Endothelial cell of umbilical vein (primary cell): ENCODE results near the gene DAZAP1. TPM values are rescaled to one million over a fixed set of nuclear protein-coding genes. Genes with fewer than 3 reads are reported as not detected.
"Not testable (repeated sequence)": the region's sequence is repeated elsewhere in the genome, so short reads cannot be mapped to it uniquely, and the experiment has no call there.

ENCODE experiments used
- BruUV-seq: library from RNA; stranded (reverse); fragments of 400-500 nt; replicated peaks from 2 replicates; lab custom pipeline; 2021; lab: Mats Ljungman, UMichigan
- CTCF ChIA-PET: fragments of 300-600, 350-600 bp; sonication (Branson Sonifier 250); formaldehyde crosslinking; loops from one replicate; lab custom pipeline; 2021; ENCODE audit warnings: antibody characterized with exemption, inconsistent platforms; lab: Charles Lee
- POLR2A ChIA-PET: fragments of 300-600, 350-600 bp; sonication (Branson Sonifier 250); formaldehyde crosslinking; loops from one replicate; lab custom pipeline; 2021; ENCODE audit warnings: antibody characterized with exemption, inconsistent platforms; lab: Charles Lee
- DNase-seq: peaks from one replicate; pipeline ENCODE4 v3.0.0-alpha.2; 2011; ENCODE audit warnings: low read depth, low spot score
- FAIRE-seq: peaks from 2 replicates; lab custom pipeline; 2011; peaks lifted over from hg19 to GRCh38; lab: Jason Lieb, UNC
- H2AFZ ChIP-seq: 2 replicates; pipeline ENCODE4 v1.6.0; 2012; ENCODE audit warnings: low read depth, low read length, control low read depth, inconsistent platforms
- H3K27ac ChIP-seq: 2 replicates; pipeline ENCODE4 v1.5.1; 2011; ENCODE audit warnings: low read depth, mild to moderate bottlenecking, control low read depth, low read length, moderate library complexity; ENCODE audit not compliant: insufficient read depth
- H3K27me3 ChIP-seq, 2 experiments: 2 replicates each; pipeline versions ENCODE4 v1.6.0 to v1.6.1; 2011; ENCODE audit warnings: low read length in 2 of 2, mixed read lengths in 1 of 2; ENCODE audit not compliant: control insufficient read depth in 2 of 2, insufficient read depth in 2 of 2
- H3K36me3 ChIP-seq, 2 experiments: 2 replicates in 1 of 2; 3 replicates in 1 of 2; pipeline ENCODE4 v1.5.1; 2011; ENCODE audit warnings: low read length in 2 of 2, mild to moderate bottlenecking in 1 of 2, moderate library complexity in 1 of 2; ENCODE audit not compliant: control insufficient read depth in 2 of 2, insufficient read depth in 2 of 2; ENCODE audit errors: extremely low read depth in 1 of 2
- H3K4me1 ChIP-seq: 3 replicates; pipeline ENCODE4 v1.5.1; 2011; ENCODE audit warnings: mild to moderate bottlenecking, low read length; ENCODE audit not compliant: control insufficient read depth, insufficient read depth; ENCODE audit errors: extremely low read depth
- H3K4me2 ChIP-seq: 2 replicates; pipeline ENCODE4 v1.6.1; 2011; ENCODE audit warnings: low read length, control low read depth, mixed read lengths; ENCODE audit not compliant: insufficient read depth
- H3K4me3 ChIP-seq, 3 experiments: fragments of 200-600 bp in 1 of 3; sonication (generic), shearing (Covaris generic) in 1 of 3; replicated peaks in 1 of 3; 2 replicates each; pipeline ENCODE4 v1.5.1; 2011 to 2016; ENCODE audit warnings: control low read depth in 3 of 3, low read length in 3 of 3, mild to moderate bottlenecking in 2 of 3, inconsistent platforms in 1 of 3, low read depth in 1 of 3, moderate library complexity in 1 of 3; ENCODE audit not compliant: insufficient read depth in 1 of 3
- H3K79me2 ChIP-seq: 2 replicates; pipeline ENCODE4 v1.6.0; 2012; ENCODE audit warnings: low read length, inconsistent platforms; ENCODE audit not compliant: control insufficient read depth, insufficient read depth
- H3K9ac ChIP-seq: replicated peaks from 2 replicates; pipeline ENCODE3; 2011; ENCODE audit warnings: low read length, control low read depth; ENCODE audit not compliant: insufficient read depth; ENCODE audit errors: extremely low read depth
- H3K9me1 ChIP-seq: replicated peaks from 3 replicates; pipeline ENCODE4 v1.6.0; 2011; ENCODE audit warnings: mild to moderate bottlenecking, low read length; ENCODE audit not compliant: control insufficient read depth, insufficient read depth; ENCODE audit errors: extremely low read depth
- H3K9me3 ChIP-seq: replicated peaks from 2 replicates; pipeline ENCODE4 v1.5.1; 2012; ENCODE audit warnings: low read length, inconsistent platforms; ENCODE audit not compliant: control insufficient read depth, insufficient read depth
- H4K20me1 ChIP-seq: replicated peaks from 2 replicates; pipeline ENCODE3; 2011; ENCODE audit warnings: mild to moderate bottlenecking, low read length; ENCODE audit not compliant: control insufficient read depth, insufficient read depth; ENCODE audit errors: extremely low read depth
- CTCF ChIP-seq, 2 donors: IDR thresholded peaks; 1 replicate in 1 of 2; 2 replicates in 1 of 2; pipeline ENCODE4 v1.5.1; 2011; ENCODE audit warnings: low read length in 2 of 2, mild to moderate bottlenecking in 2 of 2, moderate library complexity in 2 of 2, control low read depth in 1 of 2, inconsistent platforms in 1 of 2, low read depth in 1 of 2; ENCODE audit not compliant: insufficient read depth in 1 of 2; ENCODE audit errors: extremely low read depth in 1 of 2
- EZH2 ChIP-seq: IDR thresholded peaks from 2 replicates; pipeline ENCODE4 v1.6.1; 2012; ENCODE audit warnings: borderline replicate concordance, low read depth, mild to moderate bottlenecking, moderate library complexity, low read length, inconsistent platforms; ENCODE audit not compliant: severe bottlenecking
- FOS ChIP-seq: IDR thresholded peaks from 2 replicates; pipeline ENCODE4 v1.6.1; 2011; ENCODE audit warnings: mild to moderate bottlenecking, low read length, moderate library complexity, borderline replicate concordance; ENCODE audit not compliant: insufficient read depth
- GATA2 ChIP-seq: IDR thresholded peaks from 2 replicates; pipeline ENCODE4 v1.7.0; 2011; ENCODE audit warnings: low read depth, mild to moderate bottlenecking, moderate library complexity, mixed read lengths, low read length; ENCODE audit not compliant: insufficient read length, insufficient read depth
- JUN ChIP-seq: IDR thresholded peaks from 2 replicates; pipeline ENCODE4 v1.6.1; 2011; ENCODE audit warnings: borderline replicate concordance, low read depth; ENCODE audit not compliant: insufficient read length, insufficient read depth
- MAX ChIP-seq: IDR thresholded peaks from 2 replicates; pipeline ENCODE4 v1.6.1; 2011; ENCODE audit not compliant: insufficient read depth, insufficient read length
- MYC ChIP-seq: IDR thresholded peaks from one replicate; pipeline ENCODE4 v1.6.1; 2011; ENCODE audit warnings: mild to moderate bottlenecking, low read depth, low read length
- POLR2A ChIP-seq: IDR thresholded peaks from 2 replicates; pipeline ENCODE4 v1.6.1; 2012; ENCODE audit warnings: low read depth, mild to moderate bottlenecking, control low read depth, low read length
- POLR2AphosphoS5 ChIP-seq: IDR thresholded peaks from 2 replicates; pipeline ENCODE4 v1.6.1; 2012; ENCODE audit warnings: low read depth, mild to moderate bottlenecking, control low read depth, low read length, moderate library complexity; ENCODE audit not compliant: insufficient read depth
- dilution Hi-C: fragments of 300-500 bp; cut with MboI; formaldehyde crosslinking; loops from one replicate; pipeline ENCODE4 v1.15.0; 2019; ENCODE audit warnings: low sequenced_read_pairs; ENCODE audit not compliant: extremely low pct_ligation_motif_present
- intact Hi-C: fragments of 100-400 bp; cut with micrococcal nuclease; formaldehyde crosslinking; loops from one replicate; pipeline ENCODE4 v1.10.0; 2022
- polyA plus RNA-seq, 4 experiments: library from polyadenylated mRNA; depleted of rRNA in 3 of 4; stranded (reverse) in 3 of 4; unstranded in 1 of 4; fragments of >200 nt; gene quantifications; 2 replicates each; pipeline versions ENCODE4 v1.2.1 to v1.2.3, GENCODE V29; 2011 to 2012; ENCODE audit warnings: missing spikeins in 1 of 4
- total RNA-seq: library from RNA; stranded (reverse); gene quantifications from 2 replicates; pipeline ENCODE4 v1.2.3, GENCODE V29; 2021

DAZAP1 gene
- total and polyA plus RNA-seq, 2 donors (not counting 3 experiments of a cell fraction or from before 2014, with no cell fraction given) = 50.1 to 187 TPM

- Histone ChIP-seq H4K20me1 (no peaks in the 10 kb centered on the region), H3K9ac (no peak overlapping the region), H2AFZ (no peak overlapping the region), H3K9me1 (no peaks in the 10 kb centered on the region), H3K9me3 (no peaks in the 10 kb centered on the region), H3K27me3 (no peaks in the 10 kb centered on the region), H3K4me3 (no peak overlapping the region), H3K27ac (no peak overlapping the region), H3K4me2 (no peak overlapping the region), H3K36me3 (peaks cover 17 to 57% of the 10 kb centered on the region in 2 experiments), H3K4me1 (peaks cover 19% of the 10 kb centered on the region), H3K79me2 (peaks cover 83% of the 10 kb centered on the region)
- FAIRE-seq (no peak), DNase-seq (no peak)
- dilution Hi-C loops (no loop called here), intact Hi-C loops (no loop called here)
- POLR2A ChIA-PET = no interaction called here
- CTCF ChIA-PET = no interaction called here
- no TSS peak for BruUV-seq
- TF ChIP-seq CTCF (IDR thresholded peaks at IDR 0.05; ENCODE audit: extremely low read depth in 1 of 2, insufficient read depth in 1 of 2, low read depth in 1 of 2, low read length in 2 of 2) = no peak
- TF ChIP-seq JUN = no peak
- TF ChIP-seq MYC = no peak
- no peak for TF ChIP-seq FOS
- no peak for TF ChIP-seq POLR2AphosphoS5
- no peak for TF ChIP-seq MAX
- no peak for TF ChIP-seq POLR2A
- no peak for TF ChIP-seq GATA2
- no peak for TF ChIP-seq EZH2
Observed at GRCh38 chr19:1418951-1419738, 11.8 kb downstream of the DAZAP1 start.

- H3K4me3 ChIP-seq, H3K27me3 ChIP-seq, BruUV-seq, DNase-seq, dilution Hi-C loops, H3K9me1 ChIP-seq, H4K20me1 ChIP-seq, intact Hi-C loops, POLR2A ChIA-PET, H2AFZ ChIP-seq, H3K9me3 ChIP-seq, H3K9ac ChIP-seq, H3K4me2 ChIP-seq, H3K27ac ChIP-seq, FAIRE-seq: not testable (repeated sequence)
- Histone ChIP-seq H3K79me2 (peaks cover 79% of the 10 kb centered on the region), H3K4me1 (peaks cover 15% of the 10 kb centered on the region), H3K36me3 (peaks cover 21 to 61% of the 10 kb centered on the region in 2 experiments)
- CTCF ChIA-PET = interaction anchor here (0.6 kb wide), 1 partner anchor 11 kb away, joined by 3 read pairs; no protein-coding TSS in a partner anchor
Observed at GRCh38 chr19:1420085-1420484, 12.7 kb downstream of the DAZAP1 start.
